GM18519 (cell line): ENCODE results near the gene RCL1.
"Not testable (repeated sequence)": the region's sequence is repeated elsewhere in the genome, so short reads cannot be mapped to it uniquely, and the experiment has no call there.

Experiments used
- ATAC-seq: cut with Tn5 transposase; IDR thresholded peaks from one replicate; pipeline ENCODE4 v1.9.1; 2021; ENCODE audit warnings: mild to moderate bottlenecking, moderate library complexity; ENCODE audit not compliant: unreplicated experiment, low FRiP score

Gene RCL1

GRCh38 chr9:4865681-4866080 is 72.9 kb downstream of the RCL1 start:
- no peak for ATAC-seq

- ATAC-seq: no peak
Measured at GRCh38 chr9:4866239-4866969, 73.7 kb downstream of the RCL1 start.

- ATAC-seq: no peak
Measured at GRCh38 chr9:4873066-4873465, 80.3 kb downstream of the RCL1 start.

- no peak for ATAC-seq
Measured at GRCh38 chr9:4875559-4875958, 82.8 kb downstream of the RCL1 start.

GRCh38 chr9:4879115-4879558 is 86.4 kb downstream of the RCL1 start:
- no peak for ATAC-seq

- no peak for ATAC-seq
Measured at GRCh38 chr9:4883326-4883873, 90.7 kb downstream of the RCL1 start.

GRCh38 chr9:4886698-4887097 is 94.0 kb downstream of the RCL1 start:
- peak; percentile 57 for ATAC-seq

GRCh38 chr9:4887556-4887955 is 94.8 kb downstream of the RCL1 start:
- ATAC-seq: no peak

- no peak for ATAC-seq
Measured at GRCh38 chr9:4890242-4890641, 97.5 kb downstream of the RCL1 start.

GRCh38 chr9:4890929-4891328 is 98.2 kb downstream of the RCL1 start:
- ATAC-seq: no peak

GRCh38 chr9:4891674-4892073 is 98.9 kb downstream of the RCL1 start:
- no peak for ATAC-seq

- ATAC-seq: no peak
Measured at GRCh38 chr9:4892501-4893194, 99.9 kb downstream of the RCL1 start.

- no peak for ATAC-seq
Measured at GRCh38 chr9:4894076-4894475, 101.3 kb downstream of the RCL1 start.

GRCh38 chr9:4899853-4900252 is 107.1 kb downstream of the RCL1 start:
- ATAC-seq: not testable (repeated sequence)

GRCh38 chr9:4901401-4902134 is 108.8 kb downstream of the RCL1 start:
- ATAC-seq: not testable (repeated sequence)

GRCh38 chr9:4902135-4902475 is 109.4 kb downstream of the RCL1 start:
- ATAC-seq: no peak

GRCh38 chr9:4904322-4905134 is 111.8 kb downstream of the RCL1 start:
- ATAC-seq: no peak

GRCh38 chr9:4905135-4905490 is 112.4 kb downstream of the RCL1 start:
- ATAC-seq: no peak
